ENCODE measurements around the gene TFF2.
A peak's percentile ranks its signal among the peaks of the same experiment; 100 is the strongest.

The TFF2 gene

GRCh38 chr21:42338729-42339715, 11.8 kb downstream of the TFF2 start:
- no peaks in the 10 kb centered on the region for H3K27me3 ChIP-seq (ENCODE audit: control insufficient read depth in 3 of 3, insufficient read depth in 3 of 3, low read depth in 1 of 3, low read length in 3 of 3)
- no peak overlapping the region for H2AFZ ChIP-seq (ENCODE audit: low read length)
- peak overlapping the region; percentile 87 for H3K18ac ChIP-seq (ENCODE audit: low read length)
- no peak overlapping the region for H3K4ac ChIP-seq (ENCODE audit: low read length)
- H4K8ac ChIP-seq (ENCODE audit: low read depth, low read length): peak overlapping the region; percentile 98
- no peaks in the 10 kb centered on the region for H3K9me3 ChIP-seq (replicated peaks in 1 of 2; ENCODE audit: control insufficient read depth in 2 of 2, insufficient read depth in 1 of 2, low read depth in 1 of 2, low read length in 2 of 2)
- H3K4me3 ChIP-seq (ENCODE audit: low read length in 2 of 2): no peak overlapping the region
- H4K91ac ChIP-seq (ENCODE audit: low read depth, low read length, poor library complexity): no peak overlapping the region
- peak overlapping the region; percentile 74 for H2BK15ac ChIP-seq (ENCODE audit: low read length)
- no CpG with 5 or more reads among the region's 17 CpGs for WGBS, 2 donors (ENCODE audit: extremely low coverage in 2 of 2, insufficient read length in 2 of 2, insufficient replicate concordance in 1 of 2)
- H2BK120ac ChIP-seq (ENCODE audit: low read depth, low read length): peak overlapping the region; percentile 76
- peak overlapping the region; percentile 25 for H3K14ac ChIP-seq (ENCODE audit: low read length)
- no peak overlapping the region for H2BK12ac ChIP-seq (ENCODE audit: low read length)
- peak overlapping the region; percentile 48 for H3K23ac ChIP-seq (ENCODE audit: low read depth, low read length, poor library complexity)
- H3K79me1 ChIP-seq (ENCODE audit: low read depth, low read length): no peaks in the 10 kb centered on the region
- peak overlapping the region; percentile 76 for H2AK5ac ChIP-seq (ENCODE audit: low read depth, low read length)
- peak overlapping the region; percentile 57 for H2BK5ac ChIP-seq (ENCODE audit: low read length)
- H3K9ac ChIP-seq (ENCODE audit: low read depth, low read length, poor library complexity): peak overlapping the region; percentile 53
- no peaks in the 10 kb centered on the region for H3K36me3 ChIP-seq (replicated peaks in 1 of 2; ENCODE audit: control insufficient read depth in 2 of 2, insufficient read depth in 2 of 2, low read length in 2 of 2)
- no peak overlapping the region for H3K4me2 ChIP-seq (ENCODE audit: insufficient read depth, low read length, poor library complexity, severe bottlenecking)
- H3K27ac ChIP-seq (replicated peaks; ENCODE audit: low read length): no peak overlapping the region
- no peak for DNase-seq (ENCODE audit: low spot score)
- peaks cover 0 to 5% of the 10 kb centered on the region in 2 donors for H3K4me1 ChIP-seq (ENCODE audit: control insufficient read depth in 2 of 2, insufficient read depth in 1 of 2, low read depth in 1 of 2, low read length in 2 of 2)

- Histone ChIP-seq H3K27me3 (ENCODE audit: control insufficient read depth in 3 of 3, insufficient read depth in 3 of 3, low read depth in 1 of 3, low read length in 3 of 3) (no peaks in the 10 kb centered on the region), H3K4ac (ENCODE audit: low read length) (no peak overlapping the region), H2AK5ac (ENCODE audit: low read depth, low read length) (peak overlapping the region; percentile 76), H4K91ac (ENCODE audit: low read depth, low read length, poor library complexity) (no peak overlapping the region), H3K4me3 (ENCODE audit: low read length in 2 of 2) (no peak overlapping the region), H3K79me1 (ENCODE audit: low read depth, low read length) (no peaks in the 10 kb centered on the region), H2BK5ac (ENCODE audit: low read length) (peak overlapping the region; percentile 57), H3K9me3 (replicated peaks in 1 of 2; ENCODE audit: control insufficient read depth in 2 of 2, insufficient read depth in 1 of 2, low read depth in 1 of 2, low read length in 2 of 2) (no peaks in the 10 kb centered on the region), H2BK12ac (ENCODE audit: low read length) (no peak overlapping the region), H2AFZ (ENCODE audit: low read length) (peak overlapping the region; percentile 19), H4K8ac (ENCODE audit: low read depth, low read length) (peak overlapping the region; percentile 98), H3K9ac (ENCODE audit: low read depth, low read length, poor library complexity) (peak overlapping the region; percentile 53), H3K18ac (ENCODE audit: low read length) (peak overlapping the region; percentile 87), H3K4me2 (ENCODE audit: insufficient read depth, low read length, poor library complexity, severe bottlenecking) (no peak overlapping the region), H2BK120ac (ENCODE audit: low read depth, low read length) (peak overlapping the region; percentile 76), H2BK15ac (ENCODE audit: low read length) (peak overlapping the region; percentile 74), H3K23ac (ENCODE audit: low read depth, low read length, poor library complexity) (peak overlapping the region; percentile 48), H3K14ac (ENCODE audit: low read length) (peak overlapping the region; percentile 25), H3K27ac (replicated peaks; ENCODE audit: low read length) (peak overlapping the region; percentile 5), H3K36me3 (replicated peaks in 1 of 2; ENCODE audit: control insufficient read depth in 2 of 2, insufficient read depth in 2 of 2, low read length in 2 of 2) (no peaks in the 10 kb centered on the region), H3K4me1 (ENCODE audit: control insufficient read depth in 2 of 2, insufficient read depth in 1 of 2, low read depth in 1 of 2, low read length in 2 of 2) (peaks cover 0 to 5% of the 10 kb centered on the region in 2 donors)
- no CpG with 5 or more reads among the region's 23 CpGs for WGBS, 2 donors (ENCODE audit: extremely low coverage in 2 of 2, insufficient read length in 2 of 2, insufficient replicate concordance in 1 of 2)
- peak; percentile 64 for DNase-seq (ENCODE audit: low spot score)
These were observed 12.7 kb downstream of the TFF2 start for GRCh38 chr21:42337830-42338728.

GRCh38 chr21:42337276-42337675, 13.5 kb downstream of the TFF2 start:
- H3K36me3 ChIP-seq (replicated peaks in 1 of 2; ENCODE audit: control insufficient read depth in 2 of 2, insufficient read depth in 2 of 2, low read length in 2 of 2): no peaks in the 10 kb centered on the region
- H3K4me3 ChIP-seq (ENCODE audit: low read length in 2 of 2): no peak overlapping the region
- H3K9me3 ChIP-seq (replicated peaks in 1 of 2; ENCODE audit: control insufficient read depth in 2 of 2, insufficient read depth in 1 of 2, low read depth in 1 of 2, low read length in 2 of 2): peaks cover 0 to under 1% of the 10 kb centered on the region in 2 donors
- no peak overlapping the region for H3K9ac ChIP-seq (ENCODE audit: low read depth, low read length, poor library complexity)
- H3K4ac ChIP-seq (ENCODE audit: low read length): no peak overlapping the region
- H3K4me1 ChIP-seq (ENCODE audit: control insufficient read depth in 2 of 2, insufficient read depth in 1 of 2, low read depth in 1 of 2, low read length in 2 of 2): peaks cover 0 to 5% of the 10 kb centered on the region in 2 donors
- no peak overlapping the region for H2BK120ac ChIP-seq (ENCODE audit: low read depth, low read length)
- H2AK5ac ChIP-seq (ENCODE audit: low read depth, low read length): no peak overlapping the region
- no peak for DNase-seq (ENCODE audit: low spot score)
- no peak overlapping the region for H2BK12ac ChIP-seq (ENCODE audit: low read length)
- H3K27me3 ChIP-seq (ENCODE audit: control insufficient read depth in 3 of 3, insufficient read depth in 3 of 3, low read depth in 1 of 3, low read length in 3 of 3): no peaks in the 10 kb centered on the region
- no CpG with 5 or more reads among the region's 4 CpGs for WGBS, 2 donors (ENCODE audit: extremely low coverage in 2 of 2, insufficient read length in 2 of 2, insufficient replicate concordance in 1 of 2)
- H3K4me2 ChIP-seq (ENCODE audit: insufficient read depth, low read length, poor library complexity, severe bottlenecking): no peak overlapping the region
- H3K79me1 ChIP-seq (ENCODE audit: low read depth, low read length): no peaks in the 10 kb centered on the region
- no peak overlapping the region for H4K8ac ChIP-seq (ENCODE audit: low read depth, low read length)
- no peak overlapping the region for H2AFZ ChIP-seq (ENCODE audit: low read length)
- no peak overlapping the region for H3K23ac ChIP-seq (ENCODE audit: low read depth, low read length, poor library complexity)
- no peak overlapping the region for H3K18ac ChIP-seq (ENCODE audit: low read length)
- H3K27ac ChIP-seq (replicated peaks; ENCODE audit: low read length): no peak overlapping the region
- H2BK5ac ChIP-seq (ENCODE audit: low read length): no peak overlapping the region
- no peak overlapping the region for H4K91ac ChIP-seq (ENCODE audit: low read depth, low read length, poor library complexity)
- H2BK15ac ChIP-seq (ENCODE audit: low read length): no peak overlapping the region
- no peak overlapping the region for H3K14ac ChIP-seq (ENCODE audit: low read length)

Data from neuronal stem cell (in vitro differentiated cells).